ENCODE data around the gene COL16A1. TPM values are rescaled to one million over a fixed set of nuclear protein-coding genes. Genes with fewer than 3 reads are reported as not detected.

The COL16A1 gene
- total and polyA plus RNA-seq, 4 donors: 0.43 to 3.8 (median 2.3) TPM

DNA sequence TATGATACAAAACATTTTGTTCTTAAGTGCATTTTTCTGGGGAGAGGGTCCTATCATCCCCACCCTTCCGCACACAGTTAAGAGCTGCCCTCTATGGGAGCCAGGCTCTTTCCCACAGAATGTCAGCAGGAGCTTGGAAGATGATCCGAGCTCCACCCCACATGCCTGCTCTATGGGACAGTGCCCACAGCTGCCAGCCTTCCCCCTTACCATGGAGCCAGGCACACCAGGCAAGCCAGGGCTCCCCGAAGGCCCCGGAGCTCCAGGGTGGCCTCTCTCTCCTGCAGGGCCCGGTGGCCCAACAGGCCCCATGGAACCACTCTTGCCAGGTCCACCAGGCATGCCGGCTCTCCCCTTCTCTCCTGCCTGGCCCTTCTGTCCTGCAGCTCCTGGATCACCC, 48.7 kb downstream of the COL16A1 start:
- Histone ChIP-seq H3K4me3 (ENCODE audit: low read depth in 1 of 3, low read length in 3 of 3) (no peak overlapping the region), H3K27ac (ENCODE audit: low read depth in 1 of 2, low read length in 2 of 2) (no peak overlapping the region), H3K9me3 (ENCODE audit: control insufficient read depth in 4 of 4, low read length in 3 of 4) (no peaks in the 10 kb centered on the region), H3K9ac (ENCODE audit: low read depth in 1 of 2, low read length in 2 of 2) (no peak overlapping the region), H3K36me3 (ENCODE audit: control insufficient read depth in 4 of 4, insufficient read depth in 3 of 4, low read depth in 1 of 4, low read length in 3 of 4) (no peaks in the 10 kb centered on the region), H3K27me3 (ENCODE audit: control insufficient read depth in 4 of 4, insufficient read depth in 4 of 4, low read length in 3 of 4) (no peaks in the 10 kb centered on the region), H3K4me1 (ENCODE audit: control insufficient read depth in 4 of 4, insufficient read depth in 4 of 4, low read length in 3 of 4) (no peaks in the 10 kb centered on the region)
- DNase-seq (ENCODE audit: low spot score): no peak
- 92% methylated on average over 6 of the region's 6 CpGs for WGBS
- no peak for TF ChIP-seq GABPA (IDR thresholded peaks at IDR 0.05 in 1 of 2, conservative IDR thresholded peaks at IDR 0.05 in 1 of 2)
- TF ChIP-seq FOXA2 (IDR thresholded peaks at IDR 0.05): no peak

DNA sequence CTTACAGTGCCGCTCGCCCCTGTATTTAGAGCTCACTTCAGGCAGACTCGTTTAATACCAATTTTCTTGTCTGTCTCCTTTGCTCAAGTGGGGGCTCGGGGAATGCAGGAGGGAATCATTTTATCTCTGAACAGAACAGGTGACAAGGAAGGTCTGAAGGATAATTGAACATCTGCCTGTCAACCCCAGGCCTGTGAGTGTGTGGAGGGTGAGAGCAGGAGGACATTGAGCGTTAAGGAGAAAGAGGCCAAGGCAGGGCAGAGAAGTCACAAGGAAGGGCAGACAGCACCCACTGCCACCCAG, 49.4 kb downstream of the COL16A1 start:
- Histone ChIP-seq H3K4me3 (ENCODE audit: low read depth in 1 of 3, low read length in 3 of 3) (no peak overlapping the region), H3K9ac (ENCODE audit: low read depth in 1 of 2, low read length in 2 of 2) (no peak overlapping the region), H3K9me3 (ENCODE audit: control insufficient read depth in 4 of 4, low read length in 3 of 4) (no peaks in the 10 kb centered on the region), H3K4me1 (ENCODE audit: control insufficient read depth in 4 of 4, insufficient read depth in 4 of 4, low read length in 3 of 4) (no peaks in the 10 kb centered on the region), H3K36me3 (ENCODE audit: control insufficient read depth in 4 of 4, insufficient read depth in 3 of 4, low read depth in 1 of 4, low read length in 3 of 4) (no peaks in the 10 kb centered on the region), H3K27me3 (ENCODE audit: control insufficient read depth in 4 of 4, insufficient read depth in 4 of 4, low read length in 3 of 4) (no peaks in the 10 kb centered on the region), H3K27ac (ENCODE audit: low read depth in 1 of 2, low read length in 2 of 2) (no peak overlapping the region)
- WGBS: 92% methylated on average over 5 of the region's 5 CpGs
- DNase-seq (ENCODE audit: low spot score): no peak
- TF ChIP-seq JUND (IDR thresholded peaks at IDR 0.05) (no peak), NR2F2 (IDR thresholded peaks at IDR 0.05) (no peak), FOXA2 (IDR thresholded peaks at IDR 0.05) (no peak), TAF1 (conservative IDR thresholded peaks at IDR 0.05) (no peak), HNF4A (conservative IDR thresholded peaks at IDR 0.05) (no peak), HNF4G (IDR thresholded peaks at IDR 0.05) (no peak), RAD21 (IDR thresholded peaks at IDR 0.05) (no peak)
- TF ChIP-seq, protein P1, sequence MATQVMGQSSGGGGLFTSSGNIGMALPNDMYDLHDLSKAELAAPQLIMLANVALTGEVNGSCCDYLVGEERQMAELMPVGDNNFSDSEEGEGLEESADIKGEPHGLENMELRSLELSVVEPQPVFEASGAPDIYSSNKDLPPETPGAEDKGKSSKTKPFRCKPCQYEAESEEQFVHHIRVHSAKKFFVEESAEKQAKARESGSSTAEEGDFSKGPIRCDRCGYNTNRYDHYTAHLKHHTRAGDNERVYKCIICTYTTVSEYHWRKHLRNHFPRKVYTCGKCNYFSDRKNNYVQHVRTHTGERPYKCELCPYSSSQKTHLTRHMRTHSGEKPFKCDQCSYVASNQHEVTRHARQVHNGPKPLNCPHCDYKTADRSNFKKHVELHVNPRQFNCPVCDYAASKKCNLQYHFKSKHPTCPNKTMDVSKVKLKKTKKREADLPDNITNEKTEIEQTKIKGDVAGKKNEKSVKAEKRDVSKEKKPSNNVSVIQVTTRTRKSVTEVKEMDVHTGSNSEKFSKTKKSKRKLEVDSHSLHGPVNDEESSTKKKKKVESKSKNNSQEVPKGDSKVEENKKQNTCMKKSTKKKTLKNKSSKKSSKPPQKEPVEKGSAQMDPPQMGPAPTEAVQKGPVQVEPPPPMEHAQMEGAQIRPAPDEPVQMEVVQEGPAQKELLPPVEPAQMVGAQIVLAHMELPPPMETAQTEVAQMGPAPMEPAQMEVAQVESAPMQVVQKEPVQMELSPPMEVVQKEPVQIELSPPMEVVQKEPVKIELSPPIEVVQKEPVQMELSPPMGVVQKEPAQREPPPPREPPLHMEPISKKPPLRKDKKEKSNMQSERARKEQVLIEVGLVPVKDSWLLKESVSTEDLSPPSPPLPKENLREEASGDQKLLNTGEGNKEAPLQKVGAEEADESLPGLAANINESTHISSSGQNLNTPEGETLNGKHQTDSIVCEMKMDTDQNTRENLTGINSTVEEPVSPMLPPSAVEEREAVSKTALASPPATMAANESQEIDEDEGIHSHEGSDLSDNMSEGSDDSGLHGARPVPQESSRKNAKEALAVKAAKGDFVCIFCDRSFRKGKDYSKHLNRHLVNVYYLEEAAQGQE (IDR thresholded peaks at IDR 0.05): no peak

DNA sequence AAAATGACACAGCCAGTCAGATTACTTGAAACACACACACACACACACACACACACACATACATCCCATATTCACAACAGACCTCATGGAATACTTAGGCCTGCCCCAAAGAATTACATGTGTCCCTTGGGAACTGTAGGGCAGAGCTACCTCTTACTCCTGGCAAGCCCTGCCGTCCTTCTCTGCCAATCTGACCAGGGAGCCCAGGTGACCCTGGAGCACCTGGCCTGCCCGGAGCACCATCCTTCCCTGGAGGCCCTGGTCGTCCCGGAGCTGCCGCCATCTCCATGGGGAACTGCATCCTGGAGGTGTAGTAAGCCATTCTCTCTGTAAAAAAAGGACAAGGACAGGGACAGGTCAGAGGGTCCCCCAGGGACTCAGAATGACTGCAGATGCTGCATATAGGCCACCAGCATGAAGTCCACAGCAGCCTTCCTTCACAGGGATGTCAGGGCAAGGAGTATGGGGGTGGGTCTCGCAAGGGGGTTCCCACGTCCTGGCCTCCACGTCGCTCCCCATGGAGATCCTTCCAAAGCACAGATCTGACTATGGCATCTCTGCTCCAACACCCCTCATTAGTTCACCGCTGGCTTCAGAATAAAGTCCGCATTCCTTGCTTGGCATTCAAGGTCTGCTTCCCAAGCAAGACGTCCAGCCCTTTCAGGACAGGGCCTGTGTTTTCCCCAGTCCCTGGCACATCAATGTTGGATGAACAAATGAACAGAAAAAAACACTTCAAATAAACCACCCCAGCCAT, 49.9 kb downstream of the COL16A1 start:
- Histone ChIP-seq H3K36me3 (ENCODE audit: control insufficient read depth in 4 of 4, insufficient read depth in 3 of 4, low read depth in 1 of 4, low read length in 3 of 4) (no peaks in the 10 kb centered on the region), H3K4me1 (ENCODE audit: control insufficient read depth in 4 of 4, insufficient read depth in 4 of 4, low read length in 3 of 4) (no peaks in the 10 kb centered on the region), H3K27me3 (ENCODE audit: control insufficient read depth in 4 of 4, insufficient read depth in 4 of 4, low read length in 3 of 4) (no peaks in the 10 kb centered on the region), H3K27ac (ENCODE audit: low read depth in 1 of 2, low read length in 2 of 2) (no peak overlapping the region), H3K9me3 (ENCODE audit: control insufficient read depth in 4 of 4, low read length in 3 of 4) (no peaks in the 10 kb centered on the region), H3K4me3 (ENCODE audit: low read depth in 1 of 3, low read length in 3 of 3) (no peak overlapping the region), H3K9ac (ENCODE audit: low read depth in 1 of 2, low read length in 2 of 2) (no peak overlapping the region)
- WGBS: 88% methylated on average over 12 of the region's 12 CpGs
- DNase-seq (ENCODE audit: low spot score): no peak
- TF ChIP-seq RXRA (IDR thresholded peaks at IDR 0.05) (no peak), RAD21 (IDR thresholded peaks at IDR 0.05) (no peak), SP1 (IDR thresholded peaks at IDR 0.05) (no peak), YY1 (IDR thresholded peaks at IDR 0.05) (no peak), FOXA1 (IDR thresholded peaks at IDR 0.05) (no peak), NR2F2 (IDR thresholded peaks at IDR 0.05) (no peak), GABPA (IDR thresholded peaks at IDR 0.05 in 1 of 2, conservative IDR thresholded peaks at IDR 0.05 in 1 of 2) (no peak), FOXA2 (IDR thresholded peaks at IDR 0.05) (no peak), JUND (IDR thresholded peaks at IDR 0.05) (no peak)
- TF ChIP-seq, protein P2, sequence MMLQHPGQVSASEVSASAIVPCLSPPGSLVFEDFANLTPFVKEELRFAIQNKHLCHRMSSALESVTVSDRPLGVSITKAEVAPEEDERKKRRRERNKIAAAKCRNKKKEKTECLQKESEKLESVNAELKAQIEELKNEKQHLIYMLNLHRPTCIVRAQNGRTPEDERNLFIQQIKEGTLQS (IDR thresholded peaks at IDR 0.05): no peak
- TF ChIP-seq, protein P1 (IDR thresholded peaks at IDR 0.05): no peak
- TF ChIP-seq, protein P3, sequence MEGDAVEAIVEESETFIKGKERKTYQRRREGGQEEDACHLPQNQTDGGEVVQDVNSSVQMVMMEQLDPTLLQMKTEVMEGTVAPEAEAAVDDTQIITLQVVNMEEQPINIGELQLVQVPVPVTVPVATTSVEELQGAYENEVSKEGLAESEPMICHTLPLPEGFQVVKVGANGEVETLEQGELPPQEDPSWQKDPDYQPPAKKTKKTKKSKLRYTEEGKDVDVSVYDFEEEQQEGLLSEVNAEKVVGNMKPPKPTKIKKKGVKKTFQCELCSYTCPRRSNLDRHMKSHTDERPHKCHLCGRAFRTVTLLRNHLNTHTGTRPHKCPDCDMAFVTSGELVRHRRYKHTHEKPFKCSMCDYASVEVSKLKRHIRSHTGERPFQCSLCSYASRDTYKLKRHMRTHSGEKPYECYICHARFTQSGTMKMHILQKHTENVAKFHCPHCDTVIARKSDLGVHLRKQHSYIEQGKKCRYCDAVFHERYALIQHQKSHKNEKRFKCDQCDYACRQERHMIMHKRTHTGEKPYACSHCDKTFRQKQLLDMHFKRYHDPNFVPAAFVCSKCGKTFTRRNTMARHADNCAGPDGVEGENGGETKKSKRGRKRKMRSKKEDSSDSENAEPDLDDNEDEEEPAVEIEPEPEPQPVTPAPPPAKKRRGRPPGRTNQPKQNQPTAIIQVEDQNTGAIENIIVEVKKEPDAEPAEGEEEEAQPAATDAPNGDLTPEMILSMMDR (IDR thresholded peaks at IDR 0.05; ENCODE audit: low read depth, low read length, missing input control): no peak
- TF ChIP-seq, protein P4, sequence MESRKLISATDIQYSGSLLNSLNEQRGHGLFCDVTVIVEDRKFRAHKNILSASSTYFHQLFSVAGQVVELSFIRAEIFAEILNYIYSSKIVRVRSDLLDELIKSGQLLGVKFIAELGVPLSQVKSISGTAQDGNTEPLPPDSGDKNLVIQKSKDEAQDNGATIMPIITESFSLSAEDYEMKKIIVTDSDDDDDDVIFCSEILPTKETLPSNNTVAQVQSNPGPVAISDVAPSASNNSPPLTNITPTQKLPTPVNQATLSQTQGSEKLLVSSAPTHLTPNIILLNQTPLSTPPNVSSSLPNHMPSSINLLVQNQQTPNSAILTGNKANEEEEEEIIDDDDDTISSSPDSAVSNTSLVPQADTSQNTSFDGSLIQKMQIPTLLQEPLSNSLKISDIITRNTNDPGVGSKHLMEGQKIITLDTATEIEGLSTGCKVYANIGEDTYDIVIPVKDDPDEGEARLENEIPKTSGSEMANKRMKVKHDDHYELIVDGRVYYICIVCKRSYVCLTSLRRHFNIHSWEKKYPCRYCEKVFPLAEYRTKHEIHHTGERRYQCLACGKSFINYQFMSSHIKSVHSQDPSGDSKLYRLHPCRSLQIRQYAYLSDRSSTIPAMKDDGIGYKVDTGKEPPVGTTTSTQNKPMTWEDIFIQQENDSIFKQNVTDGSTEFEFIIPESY (IDR thresholded peaks at IDR 0.05): no peak

Data from liver (tissue), 9 donors.